ENCODE data around the gene RHOV.

DNA sequence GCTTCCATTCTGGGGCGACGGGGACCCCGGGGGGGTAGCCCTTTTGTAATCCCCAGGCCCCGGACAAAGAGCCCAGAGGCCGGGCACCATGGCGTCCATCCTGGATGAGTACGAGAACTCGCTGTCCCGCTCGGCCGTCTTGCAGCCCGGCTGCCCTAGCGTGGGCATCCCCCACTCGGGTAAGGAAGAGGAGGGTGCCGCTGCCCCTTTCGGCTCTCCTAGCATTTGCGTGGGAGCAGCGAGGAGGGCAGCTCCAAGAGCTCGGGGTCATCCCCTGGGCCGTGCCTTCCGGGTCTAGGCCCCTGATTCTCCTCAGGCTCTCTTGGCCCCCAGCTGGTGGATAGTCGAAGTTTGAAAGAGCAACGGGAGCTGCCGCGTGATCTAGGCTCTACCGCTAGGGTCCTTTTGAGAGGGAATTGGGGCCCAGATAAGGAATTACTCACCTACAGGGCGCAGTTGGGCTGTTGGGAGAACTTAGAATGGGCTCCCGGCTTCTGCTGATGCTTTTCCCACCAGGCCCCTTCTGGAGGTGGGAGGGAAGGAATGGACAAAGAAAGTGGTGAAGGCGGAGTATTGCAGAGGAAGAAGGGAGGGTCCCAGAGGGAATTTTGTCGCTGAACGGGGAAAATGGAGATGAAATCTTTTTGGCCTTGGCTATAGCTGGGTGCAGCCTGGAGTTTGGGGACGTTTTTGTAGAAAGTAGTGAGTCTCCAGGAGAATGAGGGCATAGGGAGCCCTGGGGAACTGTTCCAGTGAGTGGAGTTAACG lies 20.8 kb upstream of the RHOV start:
- TF ChIP-seq POLR2A (IDR thresholded peaks at IDR 0.05) = no peak
- TF ChIP-seq, protein P1, sequence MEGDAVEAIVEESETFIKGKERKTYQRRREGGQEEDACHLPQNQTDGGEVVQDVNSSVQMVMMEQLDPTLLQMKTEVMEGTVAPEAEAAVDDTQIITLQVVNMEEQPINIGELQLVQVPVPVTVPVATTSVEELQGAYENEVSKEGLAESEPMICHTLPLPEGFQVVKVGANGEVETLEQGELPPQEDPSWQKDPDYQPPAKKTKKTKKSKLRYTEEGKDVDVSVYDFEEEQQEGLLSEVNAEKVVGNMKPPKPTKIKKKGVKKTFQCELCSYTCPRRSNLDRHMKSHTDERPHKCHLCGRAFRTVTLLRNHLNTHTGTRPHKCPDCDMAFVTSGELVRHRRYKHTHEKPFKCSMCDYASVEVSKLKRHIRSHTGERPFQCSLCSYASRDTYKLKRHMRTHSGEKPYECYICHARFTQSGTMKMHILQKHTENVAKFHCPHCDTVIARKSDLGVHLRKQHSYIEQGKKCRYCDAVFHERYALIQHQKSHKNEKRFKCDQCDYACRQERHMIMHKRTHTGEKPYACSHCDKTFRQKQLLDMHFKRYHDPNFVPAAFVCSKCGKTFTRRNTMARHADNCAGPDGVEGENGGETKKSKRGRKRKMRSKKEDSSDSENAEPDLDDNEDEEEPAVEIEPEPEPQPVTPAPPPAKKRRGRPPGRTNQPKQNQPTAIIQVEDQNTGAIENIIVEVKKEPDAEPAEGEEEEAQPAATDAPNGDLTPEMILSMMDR (IDR thresholded peaks at IDR 0.05) = peak; percentile 22 to 67 (median 47)
- no peak for TF ChIP-seq POLR2AphosphoS5 (IDR thresholded peaks at IDR 0.05)

Measured in prostate gland (tissue), 2 donors.